HG02642 (cell line): ENCODE results near the gene SIAH3.
"Not testable (repeated sequence)": the region's sequence is repeated elsewhere in the genome, so short reads cannot be mapped to it uniquely, and the experiment has no call there.

Experiments used
- ATAC-seq: cut with Tn5 transposase; IDR thresholded peaks from one replicate; pipeline ENCODE4 v1.9.1; 2021; ENCODE audit warnings: mild to moderate bottlenecking; ENCODE audit not compliant: unreplicated experiment, poor library complexity

The SIAH3 gene

DNA sequence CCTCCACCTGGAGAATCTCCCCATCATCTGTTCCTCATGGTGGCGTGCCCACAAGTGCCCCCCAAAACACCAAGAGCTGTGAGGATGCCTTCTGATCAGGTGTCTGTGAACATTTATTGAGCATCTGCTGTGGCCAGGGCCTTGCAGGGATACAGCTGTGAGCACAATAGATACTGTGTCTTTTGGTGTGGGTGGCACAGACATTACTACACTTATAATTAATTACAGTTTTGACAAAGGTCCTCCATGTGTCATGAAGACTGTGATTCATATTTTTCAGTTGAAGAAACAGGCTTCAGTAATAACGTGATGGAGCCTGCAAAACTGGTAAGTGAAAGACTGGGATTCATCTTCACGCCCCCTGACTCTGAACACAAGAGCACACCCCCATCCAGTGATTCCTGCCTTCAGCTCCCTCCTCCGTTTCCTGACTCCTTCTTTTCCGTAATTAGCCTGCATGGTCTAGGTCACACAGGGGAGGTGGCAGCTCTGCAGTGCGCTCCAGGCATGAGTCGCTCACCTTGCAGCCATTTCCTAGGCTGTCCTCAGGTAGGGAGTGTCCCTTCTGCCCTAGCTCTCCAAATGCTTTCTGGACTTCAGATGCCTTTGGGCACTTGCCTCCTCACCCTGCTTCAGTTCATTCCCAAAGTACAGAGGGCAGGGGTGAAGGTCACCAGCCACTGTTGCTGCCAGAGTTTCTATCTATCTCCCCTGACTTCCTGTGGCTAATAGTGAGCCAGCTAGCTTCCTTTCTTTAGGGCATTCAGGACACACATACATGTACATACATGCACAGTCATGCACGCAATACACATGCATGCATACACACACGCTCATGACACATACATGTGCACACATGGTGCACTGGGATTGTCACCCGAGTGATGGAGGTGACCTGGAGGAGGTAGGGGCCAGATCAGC is 66.5 kb downstream of the SIAH3 start:
- no peak for ATAC-seq

DNA sequence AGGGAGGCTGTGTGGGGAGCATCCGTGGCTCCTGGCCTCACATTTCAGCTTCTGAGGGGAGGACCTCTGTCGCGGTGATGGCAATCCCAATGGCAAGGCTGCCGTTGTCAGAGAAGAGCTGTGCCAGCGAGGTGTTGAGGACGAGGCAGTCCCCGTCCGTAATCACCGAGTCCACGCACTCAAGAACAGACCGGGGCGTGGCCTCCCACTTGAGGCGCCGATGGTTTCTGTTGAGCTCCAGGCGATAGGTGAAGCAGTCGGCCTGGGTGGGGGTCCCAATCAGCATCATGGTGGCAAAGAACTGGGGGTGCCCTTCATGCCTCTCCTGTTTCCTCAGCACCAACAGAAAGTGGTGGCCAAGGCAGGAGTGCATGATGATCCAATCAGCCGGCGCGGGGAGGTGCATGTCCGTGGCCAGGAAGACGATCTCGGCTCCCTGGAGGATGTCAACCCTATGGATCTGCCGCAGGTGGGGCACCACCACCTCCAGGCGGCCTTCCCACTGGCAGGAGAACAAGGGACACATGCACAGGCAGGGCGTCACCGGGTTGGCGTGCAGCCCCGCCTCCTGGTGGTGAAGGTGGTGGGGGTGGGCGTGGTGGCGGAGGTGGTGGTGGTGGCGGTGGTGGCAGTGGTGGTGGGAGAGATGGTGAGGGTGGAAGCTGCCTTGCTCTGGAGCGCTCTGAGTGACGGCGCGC is 68.1 kb downstream of the SIAH3 start:
- no peak for ATAC-seq

DNA sequence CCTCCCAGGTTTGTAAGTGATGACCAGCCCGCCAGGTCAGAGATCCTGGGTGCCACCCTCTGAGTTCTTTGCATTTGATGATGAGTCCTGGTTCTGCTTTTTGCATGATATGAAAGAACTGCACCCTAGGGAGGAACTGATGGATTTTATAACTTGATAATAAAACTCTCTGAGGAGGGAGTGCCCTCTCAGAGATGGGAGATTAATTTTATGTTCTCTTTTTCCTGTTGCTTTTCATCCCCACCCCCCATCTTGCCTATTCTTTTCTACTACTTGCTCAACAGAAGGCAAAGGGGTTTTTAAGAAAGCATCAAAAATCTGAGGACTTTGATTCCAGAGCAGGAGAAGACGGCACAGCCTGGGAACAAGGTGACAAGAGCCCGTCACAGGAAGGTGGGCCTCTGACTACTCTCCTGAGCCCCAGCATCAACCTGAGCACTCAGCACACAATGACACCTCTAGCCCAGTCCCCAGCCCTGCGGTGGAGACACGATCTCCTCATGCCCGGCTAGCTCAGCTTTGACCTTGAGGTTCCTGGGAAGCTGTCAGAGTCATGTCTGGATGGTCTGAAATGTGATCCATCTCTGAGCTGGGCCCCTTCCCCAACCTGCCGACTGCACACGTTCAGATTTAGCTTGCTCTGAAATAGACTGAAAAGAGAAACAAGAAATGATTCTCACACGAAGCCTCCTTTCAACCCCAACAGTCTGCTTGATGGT is 69.1 kb downstream of the SIAH3 start:
- ATAC-seq: no peak

DNA sequence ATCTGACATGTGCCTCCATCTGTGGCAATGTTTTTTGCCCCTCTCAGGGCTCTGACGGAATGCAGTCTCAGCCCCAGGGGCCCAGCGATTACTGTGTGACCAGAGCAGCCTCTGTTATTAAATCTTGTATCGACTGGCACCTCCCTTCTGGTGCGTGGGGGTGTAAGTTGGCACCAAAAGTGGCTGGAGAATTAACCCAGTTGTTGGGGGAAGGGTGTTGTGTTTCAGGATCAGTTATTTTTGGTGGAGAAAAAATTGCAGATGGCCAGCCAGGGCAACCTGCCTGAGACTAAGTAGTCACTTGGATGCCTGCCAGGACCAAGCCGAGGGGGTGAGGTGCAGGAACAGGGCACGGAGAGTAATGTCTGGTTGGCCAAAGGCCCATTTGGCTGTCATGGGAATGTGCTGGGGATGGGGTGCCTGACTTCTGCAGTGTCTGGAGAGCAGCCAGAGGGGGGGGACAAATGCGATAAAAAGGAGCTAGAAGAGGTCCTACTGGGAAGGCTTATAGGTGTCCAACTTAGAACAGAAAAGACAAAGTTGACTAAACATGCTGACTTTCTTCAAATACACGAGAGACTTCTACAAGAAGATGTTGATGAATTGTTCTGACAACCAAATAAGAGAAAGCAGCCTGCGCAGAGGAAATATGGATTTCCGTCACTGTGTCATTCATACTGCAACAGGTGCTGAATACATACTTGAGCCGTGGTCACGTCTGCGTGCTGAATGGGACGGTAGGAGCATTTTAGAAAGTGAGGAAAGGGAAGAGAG is 69.8 kb downstream of the SIAH3 start:
- no peak for ATAC-seq

DNA sequence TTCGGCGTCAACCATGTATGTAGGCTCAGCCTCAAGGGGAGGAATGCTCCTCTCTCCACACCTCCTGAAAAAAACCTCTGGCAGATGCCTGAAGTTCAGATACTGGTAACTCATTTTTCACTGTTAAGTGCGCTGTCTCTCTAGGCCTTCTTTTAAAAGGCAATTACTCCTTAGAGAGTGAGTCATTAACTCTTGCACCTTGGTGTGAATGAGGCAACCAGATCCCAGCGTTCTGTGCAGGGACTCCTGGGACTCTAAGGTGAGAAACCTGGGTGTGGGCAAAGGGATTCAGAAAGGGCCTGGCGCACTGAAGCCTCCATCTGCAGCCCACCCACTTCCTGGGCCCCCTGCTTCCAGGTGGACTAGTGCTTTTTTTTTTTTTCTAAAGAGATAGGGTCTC is 71.7 kb downstream of the SIAH3 start:
- ATAC-seq: no peak

DNA sequence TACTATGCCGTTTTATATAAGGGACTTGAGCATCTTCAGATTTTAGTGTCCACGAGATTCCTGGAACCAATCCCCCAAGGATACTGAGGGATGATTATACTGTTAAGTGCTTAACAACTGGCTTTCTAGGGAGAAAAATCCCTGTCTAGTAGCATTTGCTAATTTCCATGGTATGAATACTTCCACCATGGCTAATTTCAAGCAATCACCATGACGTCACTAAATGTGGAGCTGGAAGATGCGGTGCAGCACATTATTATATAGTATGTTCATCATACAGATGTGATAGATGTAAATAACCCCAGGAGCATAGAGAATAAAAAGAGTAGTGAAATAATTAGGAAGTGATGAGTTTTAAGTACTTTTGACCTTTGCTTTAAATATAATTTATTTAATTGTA is 72.7 kb downstream of the SIAH3 start:
- no peak for ATAC-seq

DNA sequence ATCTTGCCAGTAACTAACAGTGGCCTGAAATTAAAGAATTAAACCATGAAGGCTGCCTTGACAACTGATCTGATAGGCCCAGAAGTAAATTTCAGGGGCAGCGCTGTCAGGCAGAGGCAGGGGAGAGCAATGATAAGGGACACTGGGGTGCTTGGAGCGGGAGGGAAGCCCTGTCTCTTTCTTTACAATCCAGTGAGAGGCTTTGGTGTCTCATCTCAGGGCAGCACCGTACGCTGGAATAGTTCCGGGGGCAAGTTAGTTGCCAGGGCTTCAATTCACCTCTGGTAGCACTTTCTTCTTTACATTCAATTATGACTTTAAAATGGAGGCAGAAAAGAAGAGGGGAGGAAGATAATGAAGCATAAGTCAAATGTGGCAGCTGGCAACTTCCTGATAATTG is 74.8 kb downstream of the SIAH3 start:
- no peak for ATAC-seq

DNA sequence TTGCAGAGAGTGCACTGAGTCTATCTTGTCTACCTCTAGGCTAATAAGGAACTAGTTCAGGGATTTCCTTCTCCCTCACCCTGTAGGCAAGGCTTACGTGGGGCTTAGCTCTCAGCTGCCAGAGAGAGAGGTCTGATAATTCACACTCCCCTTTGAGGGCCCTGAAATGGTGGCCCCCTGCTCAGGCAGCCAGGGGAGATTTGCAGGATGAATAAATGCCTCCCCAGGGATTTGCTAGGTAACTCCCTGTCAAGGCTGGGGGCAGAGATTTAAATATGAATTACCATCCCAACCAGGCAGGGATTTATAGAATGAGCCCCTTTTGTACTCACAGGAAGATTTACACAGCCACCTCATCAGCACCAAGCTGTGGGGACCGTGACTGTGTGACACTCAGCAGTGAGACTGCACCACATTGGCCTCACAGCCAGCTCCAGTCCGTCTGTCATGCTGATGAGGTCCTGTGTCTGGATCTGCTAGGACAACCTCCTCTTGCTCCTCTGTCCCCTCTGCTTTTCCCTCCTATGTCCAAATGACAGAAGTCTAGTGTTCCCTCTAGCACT is 76.1 kb downstream of the SIAH3 start:
- ATAC-seq: no peak

DNA sequence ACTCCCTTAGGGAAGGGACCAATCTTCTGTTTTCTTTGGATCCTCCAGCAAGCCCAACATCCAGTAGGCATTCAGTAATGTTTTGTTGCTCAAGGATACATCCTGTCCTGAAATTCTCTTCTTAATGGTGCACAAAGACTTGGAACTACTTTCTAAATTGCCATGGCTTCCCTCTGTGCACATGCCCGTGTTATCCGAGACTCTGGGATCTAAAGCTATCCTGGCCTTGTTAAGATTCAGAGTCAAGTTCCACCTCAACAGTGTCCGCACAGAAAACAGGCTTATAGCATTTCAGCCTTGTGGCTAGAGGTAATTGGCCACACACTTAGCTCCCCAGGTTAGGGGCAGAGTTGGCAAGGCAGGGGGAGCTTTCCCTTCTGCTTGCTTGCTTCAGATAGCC is 77.6 kb downstream of the SIAH3 start:
- ATAC-seq: no peak

DNA sequence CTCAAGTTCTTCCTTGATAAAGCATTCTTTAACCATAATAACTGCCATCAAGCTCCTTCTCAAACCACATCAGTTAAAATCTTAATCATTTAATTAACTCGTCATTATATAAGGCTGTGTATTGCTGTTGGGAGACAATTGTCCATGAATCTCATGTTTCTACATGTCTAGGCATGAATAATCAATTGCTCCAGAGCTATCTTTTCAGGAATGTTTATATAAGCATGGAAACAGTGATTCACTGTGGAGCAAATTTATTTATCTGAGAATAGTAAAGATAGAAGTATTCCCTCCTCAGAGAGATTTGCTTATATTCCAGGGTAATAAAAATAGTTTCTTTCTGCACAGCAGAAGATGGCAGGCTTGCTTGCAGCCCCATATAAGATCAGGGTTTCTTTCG is 78.3 kb downstream of the SIAH3 start:
- ATAC-seq: no peak

DNA sequence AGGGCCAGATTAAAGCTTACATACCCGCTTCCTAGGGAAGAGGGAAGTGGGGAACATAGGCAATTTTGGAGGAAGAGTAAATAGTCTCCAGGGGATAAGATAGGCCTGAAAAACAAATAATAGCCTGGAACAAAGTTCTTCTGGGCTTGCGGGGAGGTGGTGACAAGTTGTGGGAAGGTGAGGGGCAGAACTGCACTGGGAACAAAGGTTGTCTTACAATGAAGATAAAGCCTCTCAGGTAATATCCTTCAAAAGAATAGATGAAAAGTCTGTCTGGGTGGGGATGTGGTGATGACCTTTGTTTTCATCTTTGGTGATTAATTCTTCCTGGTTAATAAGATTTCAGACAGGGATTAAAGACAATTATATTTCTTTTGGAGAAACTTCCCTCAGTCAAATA is 80.7 kb downstream of the SIAH3 start:
- ATAC-seq: no peak

DNA sequence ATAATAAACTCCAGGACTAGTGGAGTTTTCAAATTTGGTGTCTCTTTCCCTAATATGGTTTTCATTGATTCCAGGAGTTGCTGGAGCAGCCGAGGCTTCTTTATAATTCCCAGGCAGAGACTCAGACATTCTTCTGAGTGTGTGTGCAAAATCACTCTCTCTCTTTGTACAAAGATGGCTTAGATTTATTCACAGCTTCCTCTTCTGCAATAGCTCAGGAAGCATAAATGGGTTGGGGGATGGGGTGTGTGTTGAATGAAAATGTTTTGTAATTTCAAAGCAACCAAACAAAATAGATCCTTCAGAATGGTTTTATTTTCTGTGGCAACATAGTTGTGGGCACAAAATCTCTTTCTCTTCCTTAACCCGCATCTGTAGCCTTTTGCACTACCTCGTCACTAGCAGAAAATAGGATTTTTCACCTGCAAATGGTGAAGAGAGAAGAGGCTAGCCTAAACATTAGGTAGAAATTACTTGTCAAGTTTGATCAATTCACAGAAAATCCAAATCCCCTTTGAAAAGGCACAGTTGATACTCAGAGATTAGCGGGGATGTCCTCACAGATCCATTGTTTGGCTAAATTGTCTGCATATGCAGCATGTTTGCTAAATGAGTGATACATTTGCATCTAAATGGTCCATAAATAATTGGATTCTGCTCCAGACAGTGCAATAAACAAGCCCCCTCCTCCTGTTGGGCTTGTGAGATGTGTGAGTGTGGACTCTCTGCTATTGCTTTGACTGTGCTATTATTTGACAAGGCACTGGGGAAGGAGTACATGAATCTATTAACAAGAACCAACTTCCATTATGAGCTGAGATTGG is 82.7 kb downstream of the SIAH3 start:
- ATAC-seq: no peak

DNA sequence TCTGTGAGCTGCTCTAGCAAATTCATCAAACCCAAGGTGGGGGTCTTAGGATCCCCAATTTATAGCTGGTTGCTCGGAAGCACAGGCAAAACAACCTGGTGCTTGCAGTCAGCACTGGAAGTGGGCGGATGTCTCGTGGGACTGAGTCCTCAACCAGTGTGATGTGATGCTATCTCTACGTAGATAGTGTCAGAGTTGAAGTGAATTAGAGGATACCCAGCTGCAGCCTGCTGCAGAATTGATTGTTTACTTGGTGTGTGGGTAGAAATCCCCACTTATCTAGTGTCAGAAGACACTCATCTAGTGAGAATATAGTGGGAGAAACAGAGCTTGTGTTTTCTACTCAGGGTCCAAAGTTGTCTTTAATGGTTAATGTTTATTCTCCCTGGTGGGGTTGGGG is 86.1 kb downstream of the SIAH3 start:
- ATAC-seq: no peak

DNA sequence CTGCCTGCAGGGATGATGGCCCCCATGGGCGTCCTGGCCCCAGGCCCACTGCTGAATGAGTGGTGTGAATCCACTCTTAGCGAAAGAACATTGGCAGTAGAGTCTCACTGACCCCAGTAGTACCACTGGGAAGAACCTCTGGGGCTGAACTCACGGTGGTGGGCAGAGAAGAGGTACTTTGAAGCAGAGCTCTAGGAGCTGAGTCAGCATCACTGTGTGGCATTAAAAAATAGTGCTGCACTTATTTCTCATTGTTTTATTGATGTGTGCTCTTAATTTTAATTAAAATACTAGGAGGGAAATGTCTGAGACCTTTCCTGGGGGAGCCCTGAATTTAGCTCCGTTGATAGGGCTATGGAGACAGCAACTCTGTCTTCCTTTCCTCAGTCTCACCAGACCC is 88.1 kb downstream of the SIAH3 start:
- ATAC-seq: no peak

DNA sequence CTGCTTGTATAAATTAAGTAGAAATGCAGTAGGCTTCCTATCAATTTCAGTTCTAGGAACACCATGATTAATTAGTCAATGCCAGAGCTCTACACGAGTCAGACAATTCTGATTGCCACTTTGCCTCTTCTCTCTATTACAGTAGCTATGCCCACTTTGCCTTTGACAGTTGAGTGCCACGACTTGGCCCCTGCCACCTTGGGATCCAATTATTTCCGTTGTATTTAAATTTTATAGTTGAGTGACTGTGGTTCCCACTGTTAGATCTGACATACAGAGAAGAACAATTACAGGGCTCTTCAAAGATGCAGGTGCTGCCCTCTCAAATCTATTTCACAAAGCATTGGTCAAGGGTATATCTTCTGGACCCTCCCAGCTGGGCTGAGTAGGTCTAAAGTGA is 94.0 kb downstream of the SIAH3 start:
- not testable (repeated sequence) for ATAC-seq

DNA sequence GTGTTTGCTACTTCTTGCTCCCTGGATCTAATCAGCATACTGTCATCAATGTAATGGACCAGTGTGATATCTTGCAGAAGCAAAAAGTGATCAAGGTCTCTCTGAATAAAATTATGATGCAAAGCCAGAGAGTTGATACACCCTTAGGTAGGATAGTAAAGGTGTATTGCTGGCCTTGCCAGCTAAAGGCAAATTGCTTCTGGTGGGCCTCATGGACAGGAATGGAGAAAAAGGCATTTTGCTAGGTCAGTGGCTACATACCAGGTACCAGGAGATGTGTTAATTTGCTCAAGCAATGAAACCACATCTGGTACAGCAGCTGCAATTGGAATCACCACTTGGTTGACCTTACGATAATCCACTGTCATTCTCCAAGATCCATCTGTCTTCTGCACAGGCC is 95.1 kb downstream of the SIAH3 start:
- ATAC-seq: not testable (repeated sequence)

DNA sequence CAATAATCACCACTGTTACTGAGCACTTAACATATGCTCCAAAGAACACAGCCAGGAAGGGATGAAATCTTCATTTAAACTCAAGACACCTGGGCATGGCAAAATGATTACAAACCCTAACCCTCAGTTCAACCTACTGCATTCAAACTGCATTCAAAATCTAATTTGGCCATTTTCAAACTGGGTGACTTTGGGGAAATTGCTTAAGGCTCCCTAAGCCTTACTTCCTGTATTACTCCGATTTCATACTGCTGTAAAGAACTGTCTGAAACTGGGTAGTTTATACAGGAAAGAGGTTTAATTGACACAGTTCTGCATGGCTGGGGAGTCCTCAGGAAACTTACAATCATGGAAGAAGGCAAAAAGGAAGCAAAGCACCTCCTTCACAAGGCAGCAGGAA is 99.0 kb downstream of the SIAH3 start:
- ATAC-seq: no peak

DNA sequence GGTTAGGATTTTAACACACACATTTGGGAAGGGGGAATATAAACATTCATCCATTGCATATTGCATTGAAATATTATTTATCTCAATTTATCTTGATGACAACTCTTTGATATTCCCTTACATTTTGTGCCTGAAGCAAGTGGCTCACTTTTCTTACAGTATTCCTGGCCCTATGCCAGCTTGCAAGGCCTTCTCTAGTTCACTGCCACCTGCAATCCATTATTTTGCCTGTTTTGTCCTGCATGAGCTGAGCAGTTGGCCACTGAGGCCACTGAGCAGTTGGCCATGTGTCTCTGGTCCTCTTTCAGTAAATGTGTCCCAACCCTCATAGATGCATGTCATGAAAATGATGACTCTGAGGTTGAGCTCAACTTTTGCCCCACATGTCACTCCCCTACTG is 99.7 kb downstream of the SIAH3 start:
- no peak for ATAC-seq

DNA sequence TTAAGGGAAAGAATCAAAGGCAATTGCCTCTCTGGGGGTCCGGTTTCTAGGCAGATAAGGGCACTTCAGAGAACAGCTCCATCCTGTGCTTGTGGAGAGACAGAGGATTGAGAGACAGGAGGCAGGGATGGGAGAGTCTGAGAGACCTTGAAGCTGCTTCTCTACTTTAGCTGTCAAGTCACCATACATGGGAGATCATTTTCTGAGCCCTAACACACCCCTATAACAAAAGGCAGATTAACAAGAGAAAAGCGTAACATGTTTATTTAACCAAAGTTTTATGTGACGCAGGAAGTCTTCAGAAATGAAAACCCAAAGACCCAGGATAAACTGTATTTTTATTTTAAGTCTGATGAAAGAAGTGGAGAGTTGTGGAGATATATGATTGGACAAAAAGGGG is 101.0 kb downstream of the SIAH3 start:
- ATAC-seq: no peak
